Neuronal stem cell (in vitro differentiated cells): ENCODE measurements around the gene CHST15.
"Not testable (repeated sequence)": the region's sequence is repeated elsewhere in the genome, so short reads cannot be mapped to it uniquely, and the experiment has no call there.

Experiments used
- DNase-seq: peaks from one replicate; pipeline ENCODE4 v3.0.0-alpha.2; 2013; ENCODE audit warnings: low spot score
- H2AFZ ChIP-seq: one replicate; pipeline ENCODE4 v1.6.1; 2013; ENCODE audit warnings: mild to moderate bottlenecking, low read length, inconsistent platforms
- H2AK5ac ChIP-seq: 2 replicates; pipeline ENCODE4 v1.6.1; 2013; ENCODE audit warnings: low read depth, mild to moderate bottlenecking, inconsistent platforms, low read length, moderate library complexity, mixed read lengths
- H2BK120ac ChIP-seq: 2 replicates; pipeline ENCODE4 v1.6.1; 2013; ENCODE audit warnings: low read depth, mild to moderate bottlenecking, inconsistent platforms, low read length, moderate library complexity, mixed read lengths
- H2BK12ac ChIP-seq: one replicate; pipeline ENCODE4 v1.6.1; 2013; ENCODE audit warnings: low read length, inconsistent platforms
- H2BK15ac ChIP-seq: 2 replicates; pipeline ENCODE4 v1.6.1; 2013; ENCODE audit warnings: mild to moderate bottlenecking, low read length, inconsistent platforms, mixed read lengths
- H2BK5ac ChIP-seq: one replicate; pipeline ENCODE4 v1.6.1; 2013; ENCODE audit warnings: inconsistent platforms, mild to moderate bottlenecking, low read length, moderate library complexity
- H3K14ac ChIP-seq: one replicate; pipeline ENCODE4 v1.6.1; 2013; ENCODE audit warnings: low read length, inconsistent platforms
- H3K18ac ChIP-seq: 2 replicates; pipeline ENCODE4 v1.6.1; 2013; ENCODE audit warnings: low read length, inconsistent platforms
- H3K23ac ChIP-seq: 2 replicates; pipeline ENCODE4 v1.6.1; 2013; ENCODE audit warnings: low read depth, mild to moderate bottlenecking, mixed read lengths, low read length, inconsistent platforms; ENCODE audit not compliant: poor library complexity
- H3K27ac ChIP-seq: replicated peaks from 3 replicates; pipeline ENCODE4 v1.5.1; 2013; ENCODE audit warnings: low read length, inconsistent platforms
- H3K27me3 ChIP-seq, 3 experiments: 2 replicates each; pipeline ENCODE4 v1.6.1; 2013; ENCODE audit warnings: low read length in 3 of 3, mild to moderate bottlenecking in 2 of 3, inconsistent platforms in 1 of 3, low read depth in 1 of 3, mixed read lengths in 1 of 3, moderate library complexity in 1 of 3; ENCODE audit not compliant: control insufficient read depth in 3 of 3, insufficient read depth in 3 of 3
- H3K36me3 ChIP-seq, 2 donors: replicated peaks in 1 of 2; 2 replicates each; pipeline ENCODE4 v1.6.1; 2013; ENCODE audit warnings: low read length in 2 of 2; ENCODE audit not compliant: control insufficient read depth in 2 of 2, insufficient read depth in 2 of 2
- H3K4ac ChIP-seq: 2 replicates; pipeline ENCODE4 v1.6.1; 2013; ENCODE audit warnings: inconsistent platforms, mild to moderate bottlenecking, low read length, moderate library complexity
- H3K4me1 ChIP-seq, 2 donors: 1 replicate in 1 of 2; 2 replicates in 1 of 2; pipeline ENCODE4 v1.6.1; 2013; ENCODE audit warnings: low read length in 2 of 2, low read depth in 1 of 2; ENCODE audit not compliant: control insufficient read depth in 2 of 2, insufficient read depth in 1 of 2
- H3K4me2 ChIP-seq: one replicate; pipeline ENCODE4 v1.6.1; 2013; ENCODE audit warnings: mild to moderate bottlenecking, low read length, inconsistent platforms; ENCODE audit not compliant: insufficient read depth, poor library complexity, severe bottlenecking
- H3K4me3 ChIP-seq, 2 donors: 2 replicates each; pipeline ENCODE4 v1.5.1; 2013; ENCODE audit warnings: low read length in 2 of 2, mild to moderate bottlenecking in 2 of 2, inconsistent platforms in 1 of 2, moderate library complexity in 1 of 2
- H3K79me1 ChIP-seq: one replicate; pipeline ENCODE4 v1.6.1; 2013; ENCODE audit warnings: low read depth, mild to moderate bottlenecking, inconsistent platforms, low read length, moderate library complexity
- H3K9ac ChIP-seq: one replicate; pipeline ENCODE4 v1.6.1; 2013; ENCODE audit warnings: mild to moderate bottlenecking, low read depth, low read length, inconsistent platforms; ENCODE audit not compliant: poor library complexity
- H3K9me3 ChIP-seq, 2 donors: replicated peaks in 1 of 2; 2 replicates each; pipeline versions ENCODE3 to v1.6.1; 2013; ENCODE audit warnings: low read length in 2 of 2, mild to moderate bottlenecking in 2 of 2, inconsistent platforms in 1 of 2, low read depth in 1 of 2, mixed read lengths in 1 of 2, moderate library complexity in 1 of 2; ENCODE audit not compliant: control insufficient read depth in 2 of 2, insufficient read depth in 1 of 2
- H4K8ac ChIP-seq: one replicate; pipeline ENCODE4 v1.6.1; 2013; ENCODE audit warnings: low read depth, mild to moderate bottlenecking, inconsistent platforms, low read length, moderate library complexity
- H4K91ac ChIP-seq: one replicate; pipeline ENCODE4 v1.6.1; 2013; ENCODE audit warnings: low read length, low read depth, mild to moderate bottlenecking, inconsistent platforms; ENCODE audit not compliant: poor library complexity
- WGBS, 2 donors: extraction: QIAGEN DNeasy Blood & Tissue Kit; methylation state at CpG; one replicate each; pipeline ENCODE4 v1.1.7; 2013; ENCODE audit warnings: missing lambda C conversion rate in 2 of 2, mixed read lengths in 1 of 2; ENCODE audit not compliant: insufficient read length in 2 of 2, insufficient replicate concordance in 1 of 2; ENCODE audit errors: extremely low coverage in 2 of 2; 5-methylcytosine and 5-hydroxymethylcytosine counted together

Gene CHST15

DNA sequence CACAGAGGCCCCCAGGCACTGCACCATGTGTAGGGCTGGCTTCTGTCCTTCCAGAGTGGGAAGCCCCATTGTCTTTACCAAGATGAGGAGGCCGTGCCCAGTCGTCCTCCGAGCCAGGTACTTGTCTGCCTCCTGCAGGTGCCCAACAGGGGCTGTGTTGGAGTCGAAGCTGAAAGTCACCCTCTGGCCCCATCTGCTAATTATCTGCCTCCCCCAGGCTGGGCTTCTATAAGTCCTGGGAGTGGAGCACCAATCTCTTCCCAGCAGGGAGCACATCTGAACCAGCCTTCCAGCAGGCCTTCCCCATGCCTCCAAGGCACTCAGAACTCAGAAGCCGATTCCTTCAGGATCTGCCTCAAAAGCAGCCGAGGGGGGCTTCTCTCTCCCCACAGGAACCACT, 11.6 kb upstream of the CHST15 start:
- Histone ChIP-seq H3K4me3 (no peak overlapping the region), H3K4me2 (no peak overlapping the region), H3K9me3 (no peaks in the 10 kb centered on the region), H3K27ac (no peak overlapping the region), H2BK15ac (no peak overlapping the region), H3K27me3 (peaks cover 0 to 9% (median 0%) of the 10 kb centered on the region in 3 experiments), H2BK120ac (no peak overlapping the region), H2AK5ac (no peak overlapping the region), H3K4me1 (peaks cover 9 to 17% of the 10 kb centered on the region in 2 donors), H4K91ac (no peak overlapping the region), H3K23ac (no peak overlapping the region), H2BK5ac (no peak overlapping the region), H2AFZ (no peak overlapping the region), H3K9ac (no peak overlapping the region), H2BK12ac (no peak overlapping the region), H3K18ac (no peak overlapping the region), H3K14ac (no peak overlapping the region), H4K8ac (no peak overlapping the region), H3K36me3 (no peaks in the 10 kb centered on the region), H3K4ac (no peak overlapping the region), H3K79me1 (no peaks in the 10 kb centered on the region)
- no peak for DNase-seq
- WGBS, 2 donors, result no CpG with 5 or more reads among the region's 6 CpGs

GRCh38 chr10:124104011-124104627, 10.7 kb upstream of the CHST15 start:
- H2AK5ac ChIP-seq, result no peak overlapping the region
- H2BK12ac ChIP-seq, result no peak overlapping the region
- no peak overlapping the region for H2BK5ac ChIP-seq
- no peak overlapping the region for H2BK15ac ChIP-seq
- H3K9me3 ChIP-seq, result no peaks in the 10 kb centered on the region
- no peak for DNase-seq
- no CpG with 5 or more reads among the region's 9 CpGs for WGBS, 2 donors
- no peak overlapping the region for H3K4ac ChIP-seq
- H3K4me2 ChIP-seq, result no peak overlapping the region
- H3K14ac ChIP-seq, result no peak overlapping the region
- peaks cover 0 to 11% (median 0%) of the 10 kb centered on the region in 3 experiments for H3K27me3 ChIP-seq
- no peak overlapping the region for H4K91ac ChIP-seq
- H3K4me3 ChIP-seq, result no peak overlapping the region
- H3K4me1 ChIP-seq, result peaks cover 9 to 11% of the 10 kb centered on the region in 2 donors
- no peak overlapping the region for H2AFZ ChIP-seq
- no peak overlapping the region for H4K8ac ChIP-seq
- no peak overlapping the region for H3K9ac ChIP-seq
- no peak overlapping the region for H2BK120ac ChIP-seq
- no peaks in the 10 kb centered on the region for H3K36me3 ChIP-seq
- no peak overlapping the region for H3K27ac ChIP-seq
- H3K79me1 ChIP-seq, result no peaks in the 10 kb centered on the region
- no peak overlapping the region for H3K23ac ChIP-seq
- H3K18ac ChIP-seq, result no peak overlapping the region

DNA sequence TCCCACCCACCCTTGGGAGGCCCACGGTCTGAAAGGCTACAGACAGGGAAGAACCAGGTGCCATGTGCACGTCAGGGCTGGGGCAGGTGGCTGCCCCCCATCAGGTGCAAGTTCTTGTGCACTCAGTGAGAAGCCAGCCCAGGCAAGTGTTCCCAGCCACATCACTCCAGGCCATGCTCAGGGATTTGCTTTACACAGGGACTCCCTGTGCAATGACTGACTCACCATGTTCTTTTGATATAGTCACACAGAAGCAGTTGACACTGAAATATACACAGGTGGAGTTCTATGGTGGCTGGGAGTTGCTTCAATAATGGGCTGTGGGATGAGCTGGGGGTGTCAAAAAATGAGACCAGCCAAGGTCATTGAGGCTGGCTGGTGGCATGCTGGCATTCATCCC, 8.0 kb upstream of the CHST15 start:
- no peak for DNase-seq
- Histone ChIP-seq H4K91ac (no peak overlapping the region), H3K14ac (no peak overlapping the region), H3K4me1 (peaks cover 2% of the 10 kb centered on the region in 2 donors), H3K79me1 (no peaks in the 10 kb centered on the region), H3K36me3 (no peaks in the 10 kb centered on the region), H3K27ac (no peak overlapping the region), H3K4ac (no peak overlapping the region), H3K9ac (no peak overlapping the region), H3K23ac (no peak overlapping the region), H2BK120ac (no peak overlapping the region), H2BK15ac (no peak overlapping the region), H3K4me3 (no peak overlapping the region), H2AK5ac (peak overlapping the region; percentile 67), H2BK12ac (no peak overlapping the region), H3K18ac (no peak overlapping the region), H3K9me3 (peaks cover 2% of the 10 kb centered on the region in 2 donors), H2BK5ac (no peak overlapping the region), H3K4me2 (no peak overlapping the region), H2AFZ (no peak overlapping the region), H3K27me3 (peaks cover 0 to 17% (median 2%) of the 10 kb centered on the region in 3 experiments), H4K8ac (no peak overlapping the region)
- WGBS, 2 donors, result no CpG with 5 or more reads among the region's 2 CpGs

- H3K4me3 ChIP-seq, H3K4ac ChIP-seq, H3K79me1 ChIP-seq, H3K9ac ChIP-seq, H4K91ac ChIP-seq, H3K36me3 ChIP-seq, DNase-seq, H2AFZ ChIP-seq, H3K18ac ChIP-seq, H2BK15ac ChIP-seq, H2BK5ac ChIP-seq, H3K27ac ChIP-seq, H4K8ac ChIP-seq, H2AK5ac ChIP-seq, H3K4me1 ChIP-seq, H3K4me2 ChIP-seq, H2BK120ac ChIP-seq, H2BK12ac ChIP-seq, H3K23ac ChIP-seq, H3K14ac ChIP-seq, H3K9me3 ChIP-seq: not testable (repeated sequence)
- peaks cover 0 to 17% (median 2%) of the 10 kb centered on the region in 3 experiments for H3K27me3 ChIP-seq
- no CpG with 5 or more reads among the region's 3 CpGs for WGBS, 2 donors
Measured at GRCh38 chr10:124100651-124101050, 7.3 kb upstream of the CHST15 start.
